ENCODE measurements around the gene SYCP2. TPM values are rescaled to one million over a fixed set of nuclear protein-coding genes. Genes with fewer than 3 reads are reported as not detected.

Gene SYCP2
- total and polyA plus RNA-seq, 2 experiments from 2014 or later = 0.22 to 0.24 TPM

DNA sequence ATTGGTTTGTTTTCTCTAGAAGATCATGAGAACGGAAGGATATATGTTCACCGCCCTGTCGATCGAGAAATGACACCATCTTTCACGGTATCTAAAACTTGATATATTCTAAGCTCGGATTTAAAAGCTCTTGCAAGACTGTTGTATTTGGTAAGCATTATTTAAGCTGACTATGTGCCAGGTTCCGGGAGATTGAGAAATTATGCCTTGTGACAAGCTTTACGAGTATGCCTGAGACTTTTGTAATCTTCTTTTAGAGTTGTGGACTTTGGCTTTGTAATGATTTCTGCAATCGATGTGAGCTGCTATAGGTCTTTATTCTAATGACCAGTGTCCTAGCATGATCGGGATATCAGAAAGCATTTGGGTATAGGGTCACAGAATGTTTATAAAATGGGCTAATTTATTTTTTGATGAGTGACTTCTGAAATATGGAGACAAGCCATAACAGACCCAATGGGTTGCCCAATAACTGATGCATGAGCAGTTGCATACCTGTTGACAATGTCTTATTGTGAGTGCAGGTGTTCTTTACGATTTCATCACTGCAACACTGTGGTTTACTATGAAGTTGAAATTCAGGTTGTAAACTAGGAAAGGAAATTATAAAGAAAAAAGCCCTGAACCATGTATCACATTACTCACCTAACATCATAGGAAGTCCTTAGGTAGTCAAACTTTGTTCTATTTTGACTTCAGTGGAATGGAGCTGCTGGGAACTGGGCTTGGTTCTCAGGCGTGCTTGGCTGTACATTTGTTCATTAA lies 38.8 kb upstream of the SYCP2 start:
- 52 to 53% methylated on average over 12 of the region's 12 CpGs for WGBS, 2 experiments (ENCODE audit: low coverage in 1 of 2, low lambda C conversion rate in 2 of 2, missing lambda C conversion rate in 2 of 2)
- in situ Hi-C loops (cut with MboI) = no loop called here
- H3K9ac ChIP-seq = no peak overlapping the region
- H4K20me1 ChIP-seq (ENCODE audit: insufficient read depth) = no peaks in the 10 kb centered on the region
- no peaks in the 10 kb centered on the region for H3F3A ChIP-seq (ENCODE audit: insufficient read depth)
- no peaks in the 10 kb centered on the region for H3K4me1 ChIP-seq (ENCODE audit: insufficient read depth)
- no peaks in the 10 kb centered on the region for H3K9me3 ChIP-seq (ENCODE audit: low read depth)
- no peak overlapping the region for H3K4me2 ChIP-seq (ENCODE audit: unreplicated experiment)
- no peak overlapping the region for H3K4me3 ChIP-seq
- no peaks in the 10 kb centered on the region for H3K27me3 ChIP-seq (replicated peaks; ENCODE audit: insufficient read depth)
- DNase-seq = no peak
- no peak overlapping the region for H3K27ac ChIP-seq
- no peaks in the 10 kb centered on the region for H3K79me2 ChIP-seq (ENCODE audit: insufficient read depth)
- no peaks in the 10 kb centered on the region for H3K9me2 ChIP-seq (ENCODE audit: insufficient read depth)
- no peaks in the 10 kb centered on the region for H3K36me3 ChIP-seq (ENCODE audit: low read depth)
- TF ChIP-seq EZH2 (IDR thresholded peaks at IDR 0.05; ENCODE audit: insufficient read depth, poor library complexity, severe bottlenecking) = no peak
- TF ChIP-seq EZH2phosphoT487 (IDR thresholded peaks at IDR 0.05; ENCODE audit: insufficient read depth, low read depth) = no peak
- no peak overlapping the region for H2AFZ ChIP-seq

GRCh38 chr20:59971428-59971827 lies 38.0 kb upstream of the SYCP2 start:
- WGBS, 2 experiments (ENCODE audit: low coverage in 1 of 2, low lambda C conversion rate in 2 of 2, missing lambda C conversion rate in 2 of 2) = 29 to 38% methylated on average over 1 of the region's 1 CpG
- in situ Hi-C loops (cut with MboI) = no loop called here
- Histone ChIP-seq H3K9me3 (ENCODE audit: low read depth) (no peaks in the 10 kb centered on the region), H3K9ac (no peak overlapping the region), H3F3A (ENCODE audit: insufficient read depth) (no peaks in the 10 kb centered on the region), H3K4me1 (ENCODE audit: insufficient read depth) (no peaks in the 10 kb centered on the region), H3K36me3 (ENCODE audit: low read depth) (no peaks in the 10 kb centered on the region), H3K27ac (no peak overlapping the region), H3K9me2 (ENCODE audit: insufficient read depth) (no peaks in the 10 kb centered on the region), H4K20me1 (ENCODE audit: insufficient read depth) (no peaks in the 10 kb centered on the region), H3K4me3 (no peak overlapping the region), H3K4me2 (ENCODE audit: unreplicated experiment) (no peak overlapping the region), H2AFZ (no peak overlapping the region), H3K79me2 (ENCODE audit: insufficient read depth) (no peaks in the 10 kb centered on the region), H3K27me3 (replicated peaks; ENCODE audit: insufficient read depth) (no peaks in the 10 kb centered on the region)
- no peak for TF ChIP-seq EZH2phosphoT487 (IDR thresholded peaks at IDR 0.05; ENCODE audit: insufficient read depth, low read depth)
- no peak for TF ChIP-seq EZH2 (IDR thresholded peaks at IDR 0.05; ENCODE audit: insufficient read depth, poor library complexity, severe bottlenecking)
- no peak for DNase-seq

DNA sequence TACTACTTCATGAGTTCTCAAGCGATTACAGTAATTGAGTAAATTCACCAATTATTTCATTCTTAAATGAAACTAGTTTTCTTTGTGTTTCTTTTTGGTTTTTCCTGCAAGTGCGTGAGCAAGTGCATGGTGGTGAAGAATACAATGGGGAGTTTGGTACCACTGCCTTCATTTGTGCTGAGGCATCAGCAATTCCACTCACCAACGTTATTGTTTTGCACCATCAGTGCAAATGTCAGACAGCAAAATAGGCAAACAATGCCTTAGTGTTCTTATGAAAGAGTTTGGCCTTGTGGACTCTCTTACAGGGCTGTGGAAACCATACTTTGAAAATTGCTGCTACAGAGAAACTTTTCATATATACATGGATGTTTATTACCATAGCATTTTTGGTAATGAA lies 33.0 kb upstream of the SYCP2 start:
- TF ChIP-seq EZH2phosphoT487 (IDR thresholded peaks at IDR 0.05; ENCODE audit: insufficient read depth, low read depth) (no peak), EZH2 (IDR thresholded peaks at IDR 0.05; ENCODE audit: insufficient read depth, poor library complexity, severe bottlenecking) (no peak)
- no peaks in the 10 kb centered on the region for H3K4me1 ChIP-seq (ENCODE audit: insufficient read depth)
- no peaks in the 10 kb centered on the region for H3K27me3 ChIP-seq (replicated peaks; ENCODE audit: insufficient read depth)
- in situ Hi-C loops (cut with MboI) = no loop called here
- H2AFZ ChIP-seq = no peak overlapping the region
- no peaks in the 10 kb centered on the region for H3F3A ChIP-seq (ENCODE audit: insufficient read depth)
- no peaks in the 10 kb centered on the region for H3K79me2 ChIP-seq (ENCODE audit: insufficient read depth)
- no peak overlapping the region for H3K4me3 ChIP-seq
- H3K4me2 ChIP-seq (ENCODE audit: unreplicated experiment) = no peak overlapping the region
- no peaks in the 10 kb centered on the region for H3K36me3 ChIP-seq (ENCODE audit: low read depth)
- 40 to 47% methylated on average over 3 of the region's 3 CpGs for WGBS, 2 experiments (ENCODE audit: low coverage in 1 of 2, low lambda C conversion rate in 2 of 2, missing lambda C conversion rate in 2 of 2)
- H3K27ac ChIP-seq = no peak overlapping the region
- no peak for DNase-seq
- H3K9ac ChIP-seq = no peak overlapping the region
- no peaks in the 10 kb centered on the region for H3K9me2 ChIP-seq (ENCODE audit: insufficient read depth)
- no peaks in the 10 kb centered on the region for H3K9me3 ChIP-seq (ENCODE audit: low read depth)
- no peaks in the 10 kb centered on the region for H4K20me1 ChIP-seq (ENCODE audit: insufficient read depth)

DNA sequence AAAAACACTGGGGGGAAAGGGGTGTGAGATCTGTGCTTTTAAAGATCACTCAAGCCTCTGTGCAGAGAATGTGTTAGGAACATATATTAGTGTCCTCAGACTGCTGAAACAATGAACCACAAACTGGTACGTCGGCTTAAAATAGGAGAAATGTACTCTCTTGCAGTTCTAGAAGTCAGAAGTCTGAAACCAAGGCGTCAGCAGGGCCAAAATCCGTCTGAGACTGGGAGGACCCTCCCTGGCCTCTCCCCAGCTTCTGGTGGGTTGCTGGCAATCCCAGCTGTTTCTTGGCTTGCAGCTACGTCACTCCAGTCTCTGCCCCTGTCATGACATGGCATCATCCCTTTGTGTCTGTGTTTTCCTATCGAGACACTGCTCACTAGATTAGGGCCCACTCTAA lies 28.7 kb upstream of the SYCP2 start:
- no peaks in the 10 kb centered on the region for H3K79me2 ChIP-seq (ENCODE audit: insufficient read depth)
- no peaks in the 10 kb centered on the region for H3K27me3 ChIP-seq (replicated peaks; ENCODE audit: insufficient read depth)
- no peaks in the 10 kb centered on the region for H3K9me2 ChIP-seq (ENCODE audit: insufficient read depth)
- 61 to 62% methylated on average over 6 of the region's 6 CpGs for WGBS, 2 experiments (ENCODE audit: low coverage in 1 of 2, low lambda C conversion rate in 2 of 2, missing lambda C conversion rate in 2 of 2)
- TF ChIP-seq EZH2phosphoT487 (IDR thresholded peaks at IDR 0.05; ENCODE audit: insufficient read depth, low read depth) (no peak), EZH2 (IDR thresholded peaks at IDR 0.05; ENCODE audit: insufficient read depth, poor library complexity, severe bottlenecking) (no peak)
- H3K9ac ChIP-seq = no peak overlapping the region
- in situ Hi-C loops (cut with MboI) = no loop called here
- DNase-seq = no peak
- H2AFZ ChIP-seq = no peak overlapping the region
- H3K4me3 ChIP-seq = no peak overlapping the region
- no peaks in the 10 kb centered on the region for H3K4me1 ChIP-seq (ENCODE audit: insufficient read depth)
- H3K9me3 ChIP-seq (ENCODE audit: low read depth) = no peaks in the 10 kb centered on the region
- H3F3A ChIP-seq (ENCODE audit: insufficient read depth) = no peaks in the 10 kb centered on the region
- H3K27ac ChIP-seq = no peak overlapping the region
- no peaks in the 10 kb centered on the region for H3K36me3 ChIP-seq (ENCODE audit: low read depth)
- no peaks in the 10 kb centered on the region for H4K20me1 ChIP-seq (ENCODE audit: insufficient read depth)
- H3K4me2 ChIP-seq (ENCODE audit: unreplicated experiment) = no peak overlapping the region
